Effector memory CD4-positive, alpha-beta T cell (primary cell): ENCODE results near the gene LAMTOR1.
"Not testable (repeated sequence)": the region's sequence is repeated elsewhere in the genome, so short reads cannot be mapped to it uniquely, and the experiment has no call there.

Source experiments
- DNase-seq, 3 donors: peaks; one replicate each; pipeline ENCODE4 v3.0.0-alpha.2; 2020
- H3K27ac ChIP-seq: 2 replicates; pipeline ENCODE4 v1.7.0; 2013; ENCODE audit warnings: mild to moderate bottlenecking, low read length, moderate library complexity; ENCODE audit not compliant: insufficient read depth, poor library complexity, severe bottlenecking
- H3K27me3 ChIP-seq: replicated peaks from 2 replicates; pipeline ENCODE4 v1.7.0; 2013; ENCODE audit warnings: mild to moderate bottlenecking, low read length; ENCODE audit not compliant: insufficient read depth, control insufficient read depth, poor library complexity, severe bottlenecking
- H3K36me3 ChIP-seq: 2 replicates; pipeline ENCODE4 v1.7.0; 2013; ENCODE audit warnings: mild to moderate bottlenecking, low read length, moderate library complexity; ENCODE audit not compliant: control insufficient read depth, insufficient read depth
- H3K4me1 ChIP-seq: 2 replicates; pipeline ENCODE4 v1.7.0; 2013; ENCODE audit warnings: low read length, mild to moderate bottlenecking; ENCODE audit not compliant: control insufficient read depth, insufficient read depth, poor library complexity, severe bottlenecking
- H3K4me3 ChIP-seq: 2 replicates; pipeline ENCODE4 v1.7.0; 2013; ENCODE audit warnings: low read length, low read depth, mild to moderate bottlenecking; ENCODE audit not compliant: insufficient read depth, poor library complexity, severe bottlenecking
- H3K9me3 ChIP-seq: 2 replicates; pipeline ENCODE4 v1.7.0; 2013; ENCODE audit warnings: mild to moderate bottlenecking, low read length, moderate library complexity; ENCODE audit not compliant: control insufficient read depth

Gene LAMTOR1

GRCh38 chr11:72136684-72137262, 33.7 kb upstream of the LAMTOR1 start:
- Histone ChIP-seq H3K27me3 (no peaks in the 10 kb centered on the region), H3K36me3 (no peaks in the 10 kb centered on the region), H3K27ac (no peak overlapping the region), H3K4me3 (no peak overlapping the region), H3K4me1 (no peaks in the 10 kb centered on the region), H3K9me3 (no peaks in the 10 kb centered on the region)
- DNase-seq: no peak

- H3K4me1 ChIP-seq: no peaks in the 10 kb centered on the region
- H3K9me3 ChIP-seq: no peaks in the 10 kb centered on the region
- H3K27me3 ChIP-seq: no peaks in the 10 kb centered on the region
- no peaks in the 10 kb centered on the region for H3K36me3 ChIP-seq
- no peak overlapping the region for H3K27ac ChIP-seq
- H3K4me3 ChIP-seq: no peak overlapping the region
- DNase-seq: no peak
These were observed 33.0 kb upstream of the LAMTOR1 start for GRCh38 chr11:72135891-72136683.

GRCh38 chr11:72135473-72135872, 32.4 kb upstream of the LAMTOR1 start, which contains the start of gene FOLR3:
Gene FOLR3, plus strand, starts transcription at chr11:72135725. Its CDS starts 228 bp downstream, at chr11:72135953.
- H3K27me3 ChIP-seq, H3K36me3 ChIP-seq, H3K9me3 ChIP-seq, H3K4me1 ChIP-seq, DNase-seq, H3K4me3 ChIP-seq, H3K27ac ChIP-seq: not testable (repeated sequence)

GRCh38 chr11:72132646-72133045, 29.5 kb upstream of the LAMTOR1 start:
- Histone ChIP-seq H3K9me3 (no peaks in the 10 kb centered on the region), H3K27me3 (no peaks in the 10 kb centered on the region), H3K4me3 (no peak overlapping the region), H3K27ac (no peak overlapping the region), H3K36me3 (no peaks in the 10 kb centered on the region), H3K4me1 (no peaks in the 10 kb centered on the region)
- no peak for DNase-seq

- H3K27ac ChIP-seq: no peak overlapping the region
- no peak for DNase-seq
- no peaks in the 10 kb centered on the region for H3K27me3 ChIP-seq
- H3K4me1 ChIP-seq: no peaks in the 10 kb centered on the region
- no peak overlapping the region for H3K4me3 ChIP-seq
- H3K9me3 ChIP-seq: no peaks in the 10 kb centered on the region
- H3K36me3 ChIP-seq: no peaks in the 10 kb centered on the region
These were observed 26.3 kb upstream of the LAMTOR1 start for GRCh38 chr11:72129381-72129780.

GRCh38 chr11:72127923-72128322, 24.8 kb upstream of the LAMTOR1 start:
- Histone ChIP-seq H3K27me3 (peaks cover 3% of the 10 kb centered on the region), H3K4me1 (no peaks in the 10 kb centered on the region), H3K9me3 (no peaks in the 10 kb centered on the region), H3K4me3 (no peak overlapping the region), H3K36me3 (no peaks in the 10 kb centered on the region), H3K27ac (no peak overlapping the region)
- DNase-seq: no peak

- H3K27ac ChIP-seq: no peak overlapping the region
- H3K9me3 ChIP-seq: no peaks in the 10 kb centered on the region
- no peaks in the 10 kb centered on the region for H3K4me1 ChIP-seq
- H3K4me3 ChIP-seq: no peak overlapping the region
- no peaks in the 10 kb centered on the region for H3K36me3 ChIP-seq
- no peak for DNase-seq
- H3K27me3 ChIP-seq: peaks cover 3% of the 10 kb centered on the region
These were observed 22.9 kb upstream of the LAMTOR1 start for GRCh38 chr11:72125956-72126355.

GRCh38 chr11:72124046-72124445, 20.9 kb upstream of the LAMTOR1 start:
- peaks cover 3% of the 10 kb centered on the region for H3K27me3 ChIP-seq
- no peak overlapping the region for H3K27ac ChIP-seq
- no peaks in the 10 kb centered on the region for H3K4me1 ChIP-seq
- H3K4me3 ChIP-seq: no peak overlapping the region
- no peaks in the 10 kb centered on the region for H3K36me3 ChIP-seq
- no peak for DNase-seq
- no peaks in the 10 kb centered on the region for H3K9me3 ChIP-seq

GRCh38 chr11:72123117-72123653, 20.1 kb upstream of the LAMTOR1 start:
- Histone ChIP-seq H3K4me1 (no peaks in the 10 kb centered on the region), H3K9me3 (no peaks in the 10 kb centered on the region), H3K4me3 (no peak overlapping the region), H3K27me3 (peaks cover 3% of the 10 kb centered on the region), H3K36me3 (no peaks in the 10 kb centered on the region), H3K27ac (no peak overlapping the region)
- DNase-seq: no peak

GRCh38 chr11:72122607-72123006, 19.5 kb upstream of the LAMTOR1 start:
- no peaks in the 10 kb centered on the region for H3K9me3 ChIP-seq
- H3K4me3 ChIP-seq: no peak overlapping the region
- no peaks in the 10 kb centered on the region for H3K4me1 ChIP-seq
- H3K36me3 ChIP-seq: no peaks in the 10 kb centered on the region
- H3K27me3 ChIP-seq: peaks cover 3% of the 10 kb centered on the region
- H3K27ac ChIP-seq: no peak overlapping the region
- no peak for DNase-seq
